Measurements from ENCODE around the gene TBL1X.

DNA sequence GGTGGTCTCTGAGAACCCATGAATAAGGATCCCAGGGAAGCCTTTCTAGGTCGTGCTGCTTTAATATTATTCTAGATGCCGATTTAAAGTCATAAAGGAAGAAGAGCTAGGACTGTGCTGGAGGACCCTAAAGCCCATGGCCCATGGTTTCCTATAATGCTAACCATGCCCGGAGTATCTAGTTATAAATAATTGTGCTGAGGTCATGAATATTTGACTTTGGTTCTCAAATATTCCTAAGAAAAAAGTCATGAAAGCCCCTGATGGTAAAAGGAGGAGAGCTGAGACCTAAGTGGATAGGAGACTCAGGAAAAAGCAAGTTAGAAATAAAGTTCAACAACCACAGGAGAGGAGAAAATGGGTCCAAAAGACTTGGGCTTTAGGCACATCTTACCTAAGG, 132.0 kb downstream of the TBL1X start:
- TF ChIP-seq, protein P1, sequence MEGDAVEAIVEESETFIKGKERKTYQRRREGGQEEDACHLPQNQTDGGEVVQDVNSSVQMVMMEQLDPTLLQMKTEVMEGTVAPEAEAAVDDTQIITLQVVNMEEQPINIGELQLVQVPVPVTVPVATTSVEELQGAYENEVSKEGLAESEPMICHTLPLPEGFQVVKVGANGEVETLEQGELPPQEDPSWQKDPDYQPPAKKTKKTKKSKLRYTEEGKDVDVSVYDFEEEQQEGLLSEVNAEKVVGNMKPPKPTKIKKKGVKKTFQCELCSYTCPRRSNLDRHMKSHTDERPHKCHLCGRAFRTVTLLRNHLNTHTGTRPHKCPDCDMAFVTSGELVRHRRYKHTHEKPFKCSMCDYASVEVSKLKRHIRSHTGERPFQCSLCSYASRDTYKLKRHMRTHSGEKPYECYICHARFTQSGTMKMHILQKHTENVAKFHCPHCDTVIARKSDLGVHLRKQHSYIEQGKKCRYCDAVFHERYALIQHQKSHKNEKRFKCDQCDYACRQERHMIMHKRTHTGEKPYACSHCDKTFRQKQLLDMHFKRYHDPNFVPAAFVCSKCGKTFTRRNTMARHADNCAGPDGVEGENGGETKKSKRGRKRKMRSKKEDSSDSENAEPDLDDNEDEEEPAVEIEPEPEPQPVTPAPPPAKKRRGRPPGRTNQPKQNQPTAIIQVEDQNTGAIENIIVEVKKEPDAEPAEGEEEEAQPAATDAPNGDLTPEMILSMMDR (IDR thresholded peaks at IDR 0.05) = no peak
- TF ChIP-seq POLR2A (IDR thresholded peaks at IDR 0.05) = no peak
